DND-41 (cell line): ENCODE measurements around the gene NR6A1.

Experiments used
- ATAC-seq: fragments of 200-7000 bp; cut with Tn5 transposase; 3 replicates; pipeline ENCODE4 v1.9.1; 2021; ENCODE audit warnings: low read depth; ENCODE audit not compliant: insufficient read depth
- DNase-seq: peaks from one replicate; pipeline ENCODE4 v3.0.0-alpha.2; 2020
- H2AFZ ChIP-seq: 2 replicates; pipeline ENCODE4 v1.6.0; 2012; ENCODE audit warnings: low read depth, low read length
- H3K27ac ChIP-seq: 2 replicates; pipeline ENCODE4 v1.5.1; 2012; ENCODE audit warnings: low read length, inconsistent platforms
- H3K27me3 ChIP-seq: fragments of 200-600 bp; sonication (generic); 2 replicates; pipeline ENCODE4 v1.6.0; 2012; ENCODE audit warnings: low read length, mild to moderate bottlenecking, inconsistent platforms; ENCODE audit not compliant: insufficient read depth, poor library complexity
- H3K36me3 ChIP-seq: 2 replicates; pipeline ENCODE4 v1.5.1; 2012; ENCODE audit warnings: low read length, inconsistent platforms; ENCODE audit not compliant: insufficient read depth
- H3K4me1 ChIP-seq: 2 replicates; pipeline ENCODE4 v1.5.1; 2012; ENCODE audit warnings: mild to moderate bottlenecking, low read length; ENCODE audit not compliant: insufficient read depth
- H3K4me2 ChIP-seq: 2 replicates; pipeline ENCODE4 v1.6.0; 2012; ENCODE audit warnings: mild to moderate bottlenecking, moderate library complexity, low read length, inconsistent platforms; ENCODE audit not compliant: insufficient read depth
- H3K4me3 ChIP-seq, 2 experiments: fragments of 200-600 bp in 1 of 2; shearing (Covaris generic) in 1 of 2; 2 replicates each; pipeline ENCODE4 v1.5.1; 2012 to 2016; ENCODE audit warnings: inconsistent platforms in 2 of 2, low read length in 2 of 2, mild to moderate bottlenecking in 2 of 2, low read depth in 1 of 2, moderate library complexity in 1 of 2
- H3K79me2 ChIP-seq: 2 replicates; pipeline ENCODE4 v1.6.0; 2012; ENCODE audit warnings: low read length, inconsistent platforms; ENCODE audit not compliant: insufficient read depth
- H3K9ac ChIP-seq: 2 replicates; pipeline ENCODE4 v1.6.0; 2012; ENCODE audit warnings: low read depth, mild to moderate bottlenecking, inconsistent platforms, low read length, moderate library complexity
- H3K9me3 ChIP-seq: 2 replicates; pipeline ENCODE4 v1.5.1; 2012; ENCODE audit warnings: low read length, moderate library complexity, mild to moderate bottlenecking, inconsistent platforms; ENCODE audit not compliant: insufficient read depth, severe bottlenecking
- H4K20me1 ChIP-seq: 2 replicates; pipeline ENCODE4 v1.6.0; 2012; ENCODE audit warnings: low read length; ENCODE audit not compliant: insufficient read depth
- CTCF ChIP-seq: IDR thresholded peaks from 2 replicates; pipeline ENCODE4 v1.5.1; 2012; ENCODE audit warnings: borderline replicate concordance, low read length, moderate library complexity, mild to moderate bottlenecking; ENCODE audit not compliant: poor library complexity, severe bottlenecking; ENCODE audit errors: extremely low read depth
- EZH2 ChIP-seq: IDR thresholded peaks from 3 replicates; pipeline ENCODE4 v1.6.1; 2012; ENCODE audit warnings: borderline replicate concordance, low read depth, mild to moderate bottlenecking, moderate library complexity, low read length, inconsistent platforms; ENCODE audit not compliant: severe bottlenecking

The NR6A1 gene

GRCh38 chr9:124602204-124602603, 168.9 kb downstream of the NR6A1 start:
- Histone ChIP-seq H3K79me2 (no peaks in the 10 kb centered on the region), H2AFZ (no peak overlapping the region), H3K27me3 (no peaks in the 10 kb centered on the region), H3K4me2 (no peak overlapping the region), H3K36me3 (no peaks in the 10 kb centered on the region), H4K20me1 (no peaks in the 10 kb centered on the region), H3K9ac (no peak overlapping the region), H3K4me1 (no peaks in the 10 kb centered on the region), H3K9me3 (no peaks in the 10 kb centered on the region), H3K4me3 (no peak overlapping the region), H3K27ac (no peak overlapping the region)
- TF ChIP-seq EZH2 (no peak), CTCF (no peak)
- no peak for ATAC-seq
- DNase-seq = no peak

DNA sequence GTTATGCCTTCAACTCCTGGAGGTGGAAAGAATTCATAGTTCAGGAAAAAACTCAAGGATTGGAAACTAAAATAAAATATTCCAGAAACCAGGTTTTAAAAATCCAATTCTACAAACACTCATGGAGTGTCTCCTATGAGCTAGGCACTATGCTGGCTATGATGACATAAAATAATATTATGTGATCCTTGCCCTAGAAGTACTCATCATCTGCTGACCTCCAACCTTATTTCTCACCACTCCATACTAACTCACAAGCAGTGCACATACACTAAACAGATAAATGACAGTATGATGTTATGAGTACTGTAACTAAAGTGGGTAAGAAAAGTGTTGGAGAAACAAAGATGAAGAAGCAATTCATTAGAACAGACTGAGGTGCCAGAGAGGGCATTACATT, 170.7 kb downstream of the NR6A1 start:
- ATAC-seq = no peak
- DNase-seq = no peak
- no peak overlapping the region for H3K9ac ChIP-seq
- H3K27ac ChIP-seq = no peak overlapping the region
- TF ChIP-seq CTCF (no peak), EZH2 (no peak)
- no peak overlapping the region for H3K4me3 ChIP-seq
- H4K20me1 ChIP-seq = no peaks in the 10 kb centered on the region
- H3K79me2 ChIP-seq = no peaks in the 10 kb centered on the region
- H3K4me1 ChIP-seq = no peaks in the 10 kb centered on the region
- no peaks in the 10 kb centered on the region for H3K9me3 ChIP-seq
- H3K36me3 ChIP-seq = no peaks in the 10 kb centered on the region
- H3K4me2 ChIP-seq = no peak overlapping the region
- H2AFZ ChIP-seq = no peak overlapping the region
- no peaks in the 10 kb centered on the region for H3K27me3 ChIP-seq

DNA sequence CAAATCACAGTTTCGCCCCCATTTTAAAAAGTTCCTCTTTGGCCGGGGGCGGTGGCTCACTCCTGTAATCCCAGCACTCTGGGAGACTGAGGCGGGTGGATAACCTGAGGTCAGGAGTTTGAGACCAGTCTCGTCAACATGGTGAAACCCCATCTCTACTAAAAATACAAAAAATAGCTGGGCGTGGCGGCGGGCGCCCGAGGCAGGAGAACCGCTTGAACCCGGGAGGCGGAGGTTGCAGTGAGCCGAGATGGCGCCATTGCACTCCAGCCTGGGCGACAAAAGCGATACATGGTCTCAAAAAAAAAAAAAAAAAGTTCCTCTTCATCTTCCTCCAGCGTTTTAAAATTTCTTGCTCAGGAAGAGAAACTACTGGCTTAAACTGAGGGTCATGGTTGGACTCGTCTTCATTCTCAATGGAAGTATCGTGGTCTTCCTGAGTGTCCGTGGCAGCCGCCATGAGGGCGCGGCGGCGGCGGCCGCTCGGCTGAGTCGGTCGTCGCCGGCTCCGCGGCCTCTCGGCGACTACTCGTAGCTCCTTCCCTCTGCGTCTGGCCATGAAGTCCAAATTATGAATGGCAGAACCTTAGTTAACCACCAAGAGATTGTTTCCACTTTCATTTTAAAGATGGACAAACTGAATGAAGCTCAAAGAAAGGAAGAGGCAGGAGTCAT, 171.9 kb downstream of the NR6A1 start:
- Histone ChIP-seq H3K9ac (no peak overlapping the region), H4K20me1 (no peaks in the 10 kb centered on the region), H3K4me2 (no peak overlapping the region), H3K79me2 (no peaks in the 10 kb centered on the region), H3K27me3 (no peaks in the 10 kb centered on the region), H3K4me1 (no peaks in the 10 kb centered on the region), H3K27ac (no peak overlapping the region), H3K9me3 (no peaks in the 10 kb centered on the region), H3K4me3 (no peak overlapping the region), H2AFZ (no peak overlapping the region), H3K36me3 (no peaks in the 10 kb centered on the region)
- DNase-seq = no peak
- no peak for ATAC-seq
- no peak for TF ChIP-seq CTCF
- no peak for TF ChIP-seq EZH2
